Measurements from ENCODE around the gene CYP2C18.

Gene CYP2C18

GRCh38 chr10:94785211-94785610 lies 101.7 kb downstream of the CYP2C18 start:
- TF ChIP-seq, protein P1, sequence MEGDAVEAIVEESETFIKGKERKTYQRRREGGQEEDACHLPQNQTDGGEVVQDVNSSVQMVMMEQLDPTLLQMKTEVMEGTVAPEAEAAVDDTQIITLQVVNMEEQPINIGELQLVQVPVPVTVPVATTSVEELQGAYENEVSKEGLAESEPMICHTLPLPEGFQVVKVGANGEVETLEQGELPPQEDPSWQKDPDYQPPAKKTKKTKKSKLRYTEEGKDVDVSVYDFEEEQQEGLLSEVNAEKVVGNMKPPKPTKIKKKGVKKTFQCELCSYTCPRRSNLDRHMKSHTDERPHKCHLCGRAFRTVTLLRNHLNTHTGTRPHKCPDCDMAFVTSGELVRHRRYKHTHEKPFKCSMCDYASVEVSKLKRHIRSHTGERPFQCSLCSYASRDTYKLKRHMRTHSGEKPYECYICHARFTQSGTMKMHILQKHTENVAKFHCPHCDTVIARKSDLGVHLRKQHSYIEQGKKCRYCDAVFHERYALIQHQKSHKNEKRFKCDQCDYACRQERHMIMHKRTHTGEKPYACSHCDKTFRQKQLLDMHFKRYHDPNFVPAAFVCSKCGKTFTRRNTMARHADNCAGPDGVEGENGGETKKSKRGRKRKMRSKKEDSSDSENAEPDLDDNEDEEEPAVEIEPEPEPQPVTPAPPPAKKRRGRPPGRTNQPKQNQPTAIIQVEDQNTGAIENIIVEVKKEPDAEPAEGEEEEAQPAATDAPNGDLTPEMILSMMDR (IDR thresholded peaks at IDR 0.05; ENCODE audit: low read depth, low read length) = no peak

More at GRCh38 chr10:94785211-94785610, 101.7 kb downstream of the CYP2C18 start:
- no peak for DNase-seq (ENCODE audit: extremely low read depth, low read depth)
